HepG2 (cell line): ENCODE results near the gene AMD1. TPM values are rescaled to one million over a fixed set of nuclear protein-coding genes. Genes with fewer than 3 reads are reported as not detected.

ENCODE experiments used
- ATAC-seq: fragments of 200-7000 bp; cut with Tn5 transposase; 3 replicates; pipeline ENCODE4 v1.9.1; 2020; ENCODE audit warnings: mild to moderate bottlenecking, moderate library complexity
- BruUV-seq: library from RNA; stranded (reverse); fragments of 400-500 nt; replicated peaks from 2 replicates; lab custom pipeline; 2021; lab: Mats Ljungman, UMichigan
- CTCF ChIA-PET: fragments of 300-600 bp; formaldehyde crosslinking; extraction: SDS; loops from one replicate; lab custom pipeline; 2021; ENCODE audit warnings: low total read pairs, inconsistent platforms, low intra/inter-chr PET ratio; lab: Yijun Ruan, JAX
- POLR2A ChIA-PET: fragments of 350-600 bp; sonication (Branson Sonifier 250); formaldehyde crosslinking; loops from one replicate; lab custom pipeline; 2020; ENCODE audit warnings: antibody characterized with exemption, inconsistent platforms; lab: Yijun Ruan, JAX
- DNase-seq: peaks from one replicate; pipeline ENCODE4 v3.0.0-alpha.2; 2015; ENCODE audit warnings: low spot score
- FAIRE-seq: peaks from 3 replicates; lab custom pipeline; 2011; peaks lifted over from hg19 to GRCh38; lab: Jason Lieb, UNC
- H2AFZ ChIP-seq: one replicate; pipeline ENCODE4 v1.6.1; 2011; ENCODE audit warnings: low read length, inconsistent platforms
- H3K27ac ChIP-seq: fragments of 300-600 bp; 3 replicates; pipeline ENCODE4 v1.8.0; 2011; ENCODE audit warnings: mixed run types, mild to moderate bottlenecking, mixed read lengths, low read length, inconsistent platforms; ENCODE audit not compliant: insufficient read depth; ENCODE audit errors: extremely low read length
- H3K27me3 ChIP-seq, 2 experiments: fragments of 200-600 bp in 1 of 2; 2 replicates in 1 of 2; 3 replicates in 1 of 2; pipeline versions ENCODE4 v1.6.0 to v1.8.0; 2011; ENCODE audit warnings: low read length in 2 of 2, mild to moderate bottlenecking in 2 of 2, moderate library complexity in 2 of 2, inconsistent platforms in 1 of 2; ENCODE audit not compliant: insufficient read depth in 2 of 2, control insufficient read depth in 1 of 2
- H3K36me3 ChIP-seq, 2 experiments: fragments of 200-600 bp in 1 of 2; replicated peaks in 1 of 2; 2 replicates in 1 of 2; 3 replicates in 1 of 2; pipeline versions ENCODE4 v1.5.1 to v1.8.0; 2011; ENCODE audit warnings: low read length in 2 of 2, inconsistent platforms in 1 of 2; ENCODE audit not compliant: insufficient read depth in 2 of 2, control insufficient read depth in 1 of 2
- H3K4me1 ChIP-seq: 2 replicates; pipeline ENCODE4 v1.5.1; 2012; ENCODE audit warnings: low read length, inconsistent platforms; ENCODE audit not compliant: insufficient read depth
- H3K4me2 ChIP-seq: 2 replicates; pipeline ENCODE4 v1.6.0; 2011; ENCODE audit warnings: low read depth, low read length, inconsistent platforms
- H3K4me3 ChIP-seq, 3 experiments: fragments of 200-600 bp in 1 of 3; sonication (generic), shearing (Covaris generic) in 1 of 3; replicated peaks in 1 of 3; 2 replicates each; pipeline ENCODE4 v1.5.1; 2011 to 2016; ENCODE audit warnings: low read length in 3 of 3, inconsistent platforms in 2 of 3, low read depth in 2 of 3, mild to moderate bottlenecking in 2 of 3, control low read depth in 1 of 3, mixed read lengths in 1 of 3; ENCODE audit not compliant: insufficient read depth in 1 of 3
- H3K79me2 ChIP-seq: one replicate; pipeline ENCODE4 v1.6.1; 2011; ENCODE audit warnings: low read length, inconsistent platforms; ENCODE audit not compliant: insufficient read depth
- H3K9ac ChIP-seq: 2 replicates; pipeline ENCODE4 v1.6.0; 2011; ENCODE audit warnings: mild to moderate bottlenecking, low read depth, low read length, inconsistent platforms; ENCODE audit not compliant: insufficient read depth
- H3K9me3 ChIP-seq: 2 replicates; pipeline ENCODE4 v1.5.1; 2012; ENCODE audit warnings: mild to moderate bottlenecking, low read length
- H4K20me1 ChIP-seq: 2 replicates; pipeline ENCODE4 v1.6.0; 2011; ENCODE audit warnings: inconsistent platforms, mild to moderate bottlenecking, low read length, moderate library complexity; ENCODE audit not compliant: insufficient read depth
- ARID4A ChIP-seq: sonication (generic); formaldehyde crosslinking; IDR thresholded peaks from 2 replicates; pipeline ENCODE4 v1.5.0; 2020; ENCODE audit warnings: mild to moderate bottlenecking, missing genetic modification reagents, borderline replicate concordance
- ATF7-NPFF ChIP-seq: sonication (generic); formaldehyde crosslinking; IDR thresholded peaks from 2 replicates; pipeline ENCODE4 v1.8.1; 2023; ENCODE audit warnings: mild to moderate bottlenecking, low read depth, missing genetic modification reagents, moderate library complexity
- CREM ChIP-seq, 2 experiments: sonication (generic) in 1 of 2; formaldehyde crosslinking in 1 of 2; IDR thresholded peaks; 2 replicates each; pipeline versions ENCODE4 v1.4.0 to v1.6.1; 2016 to 2020; ENCODE audit warnings: antibody characterized with exemption in 1 of 2, mild to moderate bottlenecking in 1 of 2, missing genetic modification reagents in 1 of 2
- EED ChIP-seq: sonication (generic); formaldehyde crosslinking; IDR thresholded peaks from 2 replicates; pipeline ENCODE4 v1.5.0; 2020; ENCODE audit warnings: mild to moderate bottlenecking, missing genetic modification reagents
- FOXA3 ChIP-seq: IDR thresholded peaks from 2 replicates; pipeline ENCODE4 v1.6.1; 2016; ENCODE audit warnings: missing genetic modification reagents, missing compliant biosample characterization
- FUBP1 ChIP-seq: sonication (generic); formaldehyde crosslinking; IDR thresholded peaks from 2 replicates; pipeline ENCODE4 v1.5.1; 2020; ENCODE audit warnings: missing genetic modification reagents, mild to moderate bottlenecking, borderline replicate concordance
- KDM1A ChIP-seq: IDR thresholded peaks from 2 replicates; pipeline ENCODE4 v1.6.1; 2016; ENCODE audit warnings: missing compliant biosample characterization
- KDM4B ChIP-seq: sonication (generic); formaldehyde crosslinking; IDR thresholded peaks from 2 replicates; pipeline ENCODE4 v1.4.0; 2020; ENCODE audit warnings: missing genetic modification reagents
- SCMH1 ChIP-seq: sonication (generic); formaldehyde crosslinking; IDR thresholded peaks from 2 replicates; pipeline ENCODE4 v1.9.0; 2021; ENCODE audit warnings: missing genetic modification reagents, mild to moderate bottlenecking, borderline replicate concordance
- SKIL ChIP-seq: sonication (generic); formaldehyde crosslinking; IDR thresholded peaks from 2 replicates; pipeline ENCODE4 v1.8.0; 2022; ENCODE audit warnings: missing genetic modification reagents, mild to moderate bottlenecking, moderate library complexity, borderline replicate concordance
- SOX5 ChIP-seq: IDR thresholded peaks from 2 replicates; pipeline ENCODE4 v1.6.1; 2016; ENCODE audit warnings: borderline replicate concordance
- ZFP91 ChIP-seq: sonication (generic); formaldehyde crosslinking; IDR thresholded peaks from 2 replicates; pipeline ENCODE4 v1.9.0; 2022; ENCODE audit warnings: missing genetic modification reagents, mild to moderate bottlenecking, borderline replicate concordance
- ZNF652 ChIP-seq: IDR thresholded peaks from 2 replicates; pipeline ENCODE4 v1.6.1; 2016; ENCODE audit warnings: low read depth, borderline replicate concordance
- ZNF878 ChIP-seq: sonication (generic); formaldehyde crosslinking; IDR thresholded peaks from 2 replicates; pipeline ENCODE4 v1.8.1; 2023; ENCODE audit warnings: mild to moderate bottlenecking, missing genetic modification reagents, moderate library complexity
- WGBS: methylation state at CpG from one replicate; pipeline ENCODE4 v1.1.6; 2017; ENCODE audit warnings: low lambda C conversion rate; 5-methylcytosine and 5-hydroxymethylcytosine counted together
- in situ Hi-C: cut with HindIII; loops from 2 replicates; pipeline ENCODE4 v1.10.0; 2017; ENCODE audit warnings: low pct_unique_long_range_greater_than_20kb; ENCODE audit not compliant: extremely low pct_ligation_motif_present
- intact Hi-C: fragments of 100-400 bp; cut with micrococcal nuclease; formaldehyde crosslinking; loops from one replicate; pipeline ENCODE4 v1.10.0; 2022; ENCODE audit not compliant: unreplicated experiment
- polyA plus RNA-seq, 8 experiments: library from polyadenylated mRNA; depleted of rRNA in 3 of 8; stranded (reverse) in 7 of 8; unstranded in 1 of 8; fragments of >200 nt; fragmentation: Illumina TruSeq in 4 of 8; extraction: Trizol in 4 of 8; gene quantifications; 2 replicates each; pipeline versions ENCODE4 v1.2.1 to v1.2.3, GENCODE V29; 2011 to 2016; ENCODE audit warnings: low read depth in 4 of 8, missing spikeins in 1 of 8, mixed read lengths in 1 of 8; ENCODE audit not compliant: insufficient read depth in 1 of 8
- total RNA-seq, 5 experiments: library from RNA; depleted of rRNA; stranded (reverse); fragments of >200 nt; fragmentation: Illumina TruSeq; extraction: Trizol; gene quantifications; 2 replicates each; pipeline ENCODE4 v1.2.3, GENCODE V29; 2016; ENCODE audit warnings: low read depth in 1 of 5

The AMD1 gene
- total and polyA plus RNA-seq, 2 of the 13 experiments (the other 11 are each of a cell fraction or from before 2014, with no cell fraction given): 108 to 123 TPM

- Histone ChIP-seq H3K36me3 (0 out of 5 replicates have a peak, but pooled peaks cover 2 to 6% of the 10 kb centered on the region in 2 experiments), H4K20me1 (peaks cover 78% of the 10 kb centered on the region), H3K4me2 (peak overlapping the region; percentile 79), H3K27ac (peak overlapping the region; percentile 93), H3K9ac (peak overlapping the region; percentile 97), H3K4me3 (peak overlapping the region; percentile 96 to 99 (median 98)), H2AFZ (no peak overlapping the region), H3K79me2 (peaks cover 98% of the 10 kb centered on the region), H3K27me3 (no peaks in the 10 kb centered on the region; a peak in 1 of 5 replicates), H3K4me1 (peaks cover 48% of the 10 kb centered on the region), H3K9me3 (no peaks in the 10 kb centered on the region)
- POLR2A ChIA-PET: interaction anchor here (2.2 to 3.0 kb wide), 2 partner anchors 63 to 81 kb away, joined by 12 to 41 read pairs; partner anchors contain the start of genes CDK19 and GTF3C6
- WGBS: 2% methylated on average over 2 of the region's 2 CpGs
- DNase-seq: no peak
- CTCF ChIA-PET: no interaction called here
- BruUV-seq: no TSS peak
- no peak for FAIRE-seq
- no peak for ATAC-seq
- in situ Hi-C loops (loop anchor here (5.0 kb wide), 1 partner anchor 195 kb away; no protein-coding TSS in a partner anchor), intact Hi-C loops (loop anchor here (5.0 kb wide), 3 partner anchors 75 to 350 kb away; no protein-coding TSS in a partner anchor)
- TF ChIP-seq ZNF878 (CRISPR knock-in tag) (no peak), FOXA3 (CRISPR knock-in tag) (peak; percentile 0; the same call in 1 of the 2 replicates), ATF7-NPFF (CRISPR knock-in tag) (no peak), CREM (IDR thresholded peaks at IDR 0.05) (0 out of 2 replicates have a peak, but pooled peaks have one; percentile 7), CREM (CRISPR knock-in tag; IDR thresholded peaks at IDR 0.05) (no peak), KDM4B (no peak), EED (CRISPR knock-in tag) (no peak), SKIL (CRISPR knock-in tag) (no peak), SOX5 (no peak), ARID4A (0 out of 2 replicates have a peak, but pooled peaks have one; percentile 13), ZNF652 (CRISPR knock-in tag) (peak; percentile 86), ZFP91 (no peak), KDM1A (no peak), SCMH1 (CRISPR knock-in tag) (no peak), FUBP1 (no peak)
Observed at GRCh38 chr6:110877569-110877968, 3.0 kb downstream of the AMD1 start.
